Type B pancreatic cell (in vitro differentiated cells): ENCODE data around the gene NEK8. TPM values are rescaled to one million over a fixed set of nuclear protein-coding genes. Genes with fewer than 3 reads are reported as not detected.
A peak's percentile ranks its signal among the peaks of the same experiment; 100 is the strongest.

Experiments used
- DNase-seq: peaks from one replicate; pipeline ENCODE4 v3.0.0; 2021; ENCODE audit warnings: mixed read lengths; ENCODE audit not compliant: unreplicated experiment; ENCODE audit errors: extremely low spot score
- H3K27ac Mint-ChIP-seq: 2 replicates; pipeline ENCODE4 v1.8.0; 2021; ENCODE audit warnings: mild to moderate bottlenecking, mixed read lengths
- H3K27me3 Mint-ChIP-seq: 2 replicates; pipeline ENCODE4 v1.8.0; 2021; ENCODE audit warnings: mixed read lengths
- H3K36me3 Mint-ChIP-seq: 2 replicates; pipeline ENCODE4 v1.8.0; 2021; ENCODE audit warnings: mixed read lengths
- H3K4me1 Mint-ChIP-seq: one replicate; pipeline ENCODE4 v1.8.0; 2021; ENCODE audit warnings: mixed read lengths; ENCODE audit not compliant: unreplicated experiment
- H3K4me3 Mint-ChIP-seq: 2 replicates; pipeline ENCODE4 v1.8.0; 2021; ENCODE audit warnings: mild to moderate bottlenecking, mixed read lengths
- H3K9me3 Mint-ChIP-seq: 2 replicates; pipeline ENCODE4 v1.8.0; 2021; ENCODE audit warnings: mixed read lengths
- CTCF ChIP-seq: fragments of 200-600 bp; sonication (generic); conservative IDR thresholded peaks from 2 replicates; pipeline ENCODE4 v1.5.0; 2021; ENCODE audit warnings: antibody characterized with exemption, mild to moderate bottlenecking
- total RNA-seq: library from RNA; stranded (reverse); gene quantifications from 2 replicates; pipeline ENCODE4 v1.2.1, GENCODE V29; 2021; ENCODE audit warnings: low replicate concordance

Gene NEK8
- total RNA-seq, 1 donor from 2014 or later = 8.7 TPM

DNA sequence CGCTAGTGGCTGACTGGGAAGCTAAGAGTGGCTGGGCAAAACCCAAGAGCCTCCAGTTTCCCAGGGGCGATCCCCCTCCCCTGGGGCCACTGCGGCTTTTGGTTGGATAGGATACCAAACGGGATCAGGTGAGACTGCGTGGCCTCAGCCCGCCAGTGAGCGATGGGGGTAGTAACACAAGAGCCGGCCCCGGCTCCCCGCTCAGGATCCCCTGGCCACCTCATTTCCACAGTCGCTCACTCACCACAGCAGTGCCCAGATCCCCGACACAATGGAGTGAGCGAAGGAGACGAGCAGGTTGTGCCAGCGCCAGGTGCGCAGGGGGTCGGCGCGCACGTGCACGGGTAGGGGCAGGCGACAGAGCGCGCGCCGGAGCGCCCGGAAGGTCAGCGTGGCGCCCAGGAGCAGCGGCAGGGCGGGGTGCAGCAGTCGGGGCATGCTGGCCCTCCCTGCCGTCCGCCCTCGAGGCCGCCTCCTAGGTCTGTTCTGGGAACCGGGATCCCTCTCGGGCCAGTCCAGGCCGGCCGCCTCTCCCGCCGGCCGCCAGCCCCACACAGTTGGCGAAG lies 2.8 kb upstream of the NEK8 start:
- peaks cover 26% of the 10 kb centered on the region for H3K36me3 Mint-ChIP-seq
- peaks cover 43% of the 10 kb centered on the region for H3K4me1 Mint-ChIP-seq
- H3K9me3 Mint-ChIP-seq = peaks cover 4% of the 10 kb centered on the region
- DNase-seq = peak; percentile 81
- H3K4me3 Mint-ChIP-seq = peak overlapping the region; percentile 91
- no peaks in the 10 kb centered on the region for H3K27me3 Mint-ChIP-seq
- H3K27ac Mint-ChIP-seq = peak overlapping the region; percentile 97
- no peak for TF ChIP-seq CTCF

DNA sequence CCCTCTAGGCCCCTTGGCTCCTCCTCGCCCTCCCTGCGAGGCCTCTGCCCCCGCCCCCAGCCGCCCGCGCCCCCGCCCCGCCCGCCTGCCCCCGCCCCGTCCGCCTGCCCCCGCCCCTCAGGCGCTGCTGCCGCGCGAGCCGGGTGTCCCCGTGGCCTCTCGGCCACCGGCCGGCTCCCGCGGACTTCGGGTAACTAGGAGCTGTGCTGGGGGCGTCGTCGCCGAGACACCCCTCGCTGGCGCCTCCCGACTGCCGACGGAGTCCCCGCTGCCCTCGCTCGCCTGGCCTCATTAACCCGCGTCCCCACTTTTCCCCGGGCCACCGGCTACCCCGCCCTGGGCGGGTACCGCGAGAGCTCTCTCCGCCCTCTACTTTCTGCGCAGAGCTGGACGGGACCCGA lies 2.4 kb upstream of the NEK8 start, which contains the start of gene TLCD1:
TSS of gene TLCD1 (minus strand) at position 8 of the 401 bp plus-strand sequence. CDS start 136 bp downstream, outside the sequence.
- Mint-ChIP-seq H3K4me1 (peaks cover 38% of the 10 kb centered on the region), H3K9me3 (peaks cover 4% of the 10 kb centered on the region), H3K27me3 (no peaks in the 10 kb centered on the region), H3K4me3 (peak within 1 kb of the TSS; percentile 96), H3K36me3 (peaks cover 22% of the 10 kb centered on the region), H3K27ac (peak within 1 kb of the TSS; percentile 100)
- DNase-seq = peak; percentile 81
- no peak for TF ChIP-seq CTCF

DNA sequence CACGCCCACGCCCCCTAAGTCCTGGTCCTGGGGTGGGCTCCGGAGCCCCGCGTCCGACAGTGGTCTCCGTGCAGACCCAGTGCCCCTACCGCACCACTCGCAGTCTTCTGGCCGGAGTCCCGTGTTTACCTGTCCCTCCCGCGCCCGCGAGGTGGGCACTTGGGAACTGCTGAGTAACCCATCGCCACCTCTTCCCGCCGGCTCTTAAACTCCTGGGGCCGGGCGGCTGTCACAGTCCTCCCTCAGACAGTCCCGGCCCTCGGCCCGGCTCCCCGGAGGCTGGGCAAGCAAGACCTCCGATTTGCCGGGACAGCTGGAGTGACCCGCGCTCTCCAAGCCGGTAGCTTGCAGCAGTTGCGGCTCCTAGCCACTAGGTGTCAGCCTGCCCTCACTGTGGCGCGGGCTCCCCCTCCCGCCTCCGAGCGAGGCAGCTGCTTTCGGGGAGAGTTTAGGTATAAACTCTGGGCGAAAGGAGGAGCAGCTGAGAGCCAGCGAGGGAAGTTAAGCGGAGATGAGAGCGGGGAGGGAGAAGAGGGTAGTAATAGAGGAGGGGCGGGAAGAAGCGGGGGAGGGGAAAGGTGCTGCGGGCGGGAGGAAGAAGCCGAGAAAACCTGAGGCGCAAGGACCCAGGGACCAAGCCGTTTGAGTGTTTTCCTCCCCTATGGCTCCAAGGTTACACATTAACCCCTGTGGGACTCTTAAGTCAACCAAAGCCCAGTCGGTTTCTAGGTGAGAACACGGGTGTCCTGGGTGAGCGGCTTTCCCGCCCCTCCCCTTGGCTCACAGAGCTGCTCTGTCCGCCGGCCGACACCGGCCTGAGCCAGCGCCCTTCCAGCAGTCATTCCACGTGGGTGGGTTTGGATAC lies 1.7 kb upstream of the NEK8 start:
- Mint-ChIP-seq H3K9me3 (peaks cover 4% of the 10 kb centered on the region), H3K36me3 (peaks cover 19% of the 10 kb centered on the region), H3K27me3 (no peaks in the 10 kb centered on the region), H3K4me3 (peak overlapping the region; percentile 96), H3K27ac (peak overlapping the region; percentile 100), H3K4me1 (peaks cover 33% of the 10 kb centered on the region)
- peak; percentile 98 for DNase-seq
- TF ChIP-seq CTCF = peak; percentile 99

GRCh38 chr17:28729950-28730330 lies 1.4 kb downstream of the NEK8 start:
- no peak for TF ChIP-seq CTCF
- peak overlapping the region; percentile 35 for H3K27ac Mint-ChIP-seq
- peaks cover 4% of the 10 kb centered on the region for H3K9me3 Mint-ChIP-seq
- H3K27me3 Mint-ChIP-seq = no peaks in the 10 kb centered on the region
- peak overlapping the region; percentile 6 for H3K4me3 Mint-ChIP-seq
- H3K4me1 Mint-ChIP-seq = peaks cover 15% of the 10 kb centered on the region
- DNase-seq = no peak
- peaks cover 4% of the 10 kb centered on the region for H3K36me3 Mint-ChIP-seq

DNA sequence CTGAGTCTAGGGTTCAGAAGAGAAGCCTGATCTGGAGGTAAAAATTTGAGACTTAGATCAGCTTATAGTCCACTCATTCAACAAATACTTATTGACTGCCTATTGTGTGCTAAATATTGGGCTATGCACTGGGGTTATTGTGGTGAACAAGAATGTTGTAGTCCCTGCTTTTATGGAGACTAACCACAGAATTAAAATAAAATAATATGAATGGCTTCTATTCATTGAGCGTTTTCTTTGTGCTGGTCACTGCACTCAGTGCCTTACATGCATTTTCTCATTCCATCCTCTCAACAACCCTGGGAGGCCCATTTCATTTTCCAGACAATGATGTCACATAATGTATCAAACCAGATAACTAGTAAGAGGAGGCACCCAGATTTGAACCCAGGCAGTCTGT lies 4.8 kb downstream of the NEK8 start:
- no peak for TF ChIP-seq CTCF
- no peak for DNase-seq
- no peaks in the 10 kb centered on the region for H3K27me3 Mint-ChIP-seq

More for the DNA sequence above, 4.8 kb downstream of the NEK8 start:
- Mint-ChIP-seq H3K27ac (no peak overlapping the region), H3K4me1 (peaks cover 12% of the 10 kb centered on the region), H3K4me3 (no peak overlapping the region), H3K36me3 (peaks cover 7% of the 10 kb centered on the region), H3K9me3 (peaks cover 4% of the 10 kb centered on the region)
